Measurements from ENCODE around the gene HNRNPA1.
"Not testable (repeated sequence)": the region's sequence is repeated elsewhere in the genome, so short reads cannot be mapped to it uniquely, and the experiment has no call there.

Gene HNRNPA1

GRCh38 chr12:54300225-54300731, 19.8 kb downstream of the HNRNPA1 start:
- Histone ChIP-seq H3K27ac (ENCODE audit: low read depth, low read length) (no peak overlapping the region; the same call in 1 of the 2 replicates), H3K4me1 (ENCODE audit: control insufficient read depth, insufficient read depth, low read length) (peaks cover 43% of the 10 kb centered on the region), H3K9me3 (ENCODE audit: control insufficient read depth, insufficient read depth, low read depth, low read length) (no peaks in the 10 kb centered on the region), H3K36me3 (ENCODE audit: control insufficient read depth, insufficient read depth, low read length) (no peaks in the 10 kb centered on the region), H3K27me3 (ENCODE audit: control insufficient read depth, insufficient read depth, low read length) (no peaks in the 10 kb centered on the region), H3K9ac (ENCODE audit: low read length) (peak overlapping the region; percentile 10), H3K4me3 (ENCODE audit: low read depth, low read length) (peak overlapping the region; percentile 65)

GRCh38 chr12:54300732-54301427, 20.4 kb downstream of the HNRNPA1 start, which contains the start of gene NFE2:
Gene NFE2, minus strand, starts transcription at chr12:54301015. Its CDS starts 5,767 bp downstream, at chr12:54295248.
- Histone ChIP-seq H3K4me1 (ENCODE audit: control insufficient read depth, insufficient read depth, low read length) (peaks cover 43% of the 10 kb centered on the region), H3K36me3 (ENCODE audit: control insufficient read depth, insufficient read depth, low read length) (no peaks in the 10 kb centered on the region), H3K27me3 (ENCODE audit: control insufficient read depth, insufficient read depth, low read length) (no peaks in the 10 kb centered on the region), H3K27ac (ENCODE audit: low read depth, low read length) (peak within 1 kb of the TSS; percentile 70; the same call in 1 of the 2 replicates), H3K9me3 (ENCODE audit: control insufficient read depth, insufficient read depth, low read depth, low read length) (no peaks in the 10 kb centered on the region), H3K9ac (ENCODE audit: low read length) (peak within 1 kb of the TSS; percentile 93), H3K4me3 (ENCODE audit: low read depth, low read length) (peak within 1 kb of the TSS; percentile 65)

GRCh38 chr12:54301428-54302048, 21.0 kb downstream of the HNRNPA1 start:
- Histone ChIP-seq H3K4me1 (ENCODE audit: control insufficient read depth, insufficient read depth, low read length) (peaks cover 43% of the 10 kb centered on the region), H3K27ac (ENCODE audit: low read depth, low read length) (peak overlapping the region; percentile 70; the same call in 1 of the 2 replicates), H3K27me3 (ENCODE audit: control insufficient read depth, insufficient read depth, low read length) (no peaks in the 10 kb centered on the region), H3K36me3 (ENCODE audit: control insufficient read depth, insufficient read depth, low read length) (no peaks in the 10 kb centered on the region), H3K9ac (ENCODE audit: low read length) (peak overlapping the region; percentile 93), H3K9me3 (ENCODE audit: control insufficient read depth, insufficient read depth, low read depth, low read length) (no peaks in the 10 kb centered on the region), H3K4me3 (ENCODE audit: low read depth, low read length) (peak overlapping the region; percentile 65)

GRCh38 chr12:54303640-54304039, 23.1 kb downstream of the HNRNPA1 start:
- Histone ChIP-seq H3K4me1 (ENCODE audit: control insufficient read depth, insufficient read depth, low read length) (peaks cover 50% of the 10 kb centered on the region), H3K36me3 (ENCODE audit: control insufficient read depth, insufficient read depth, low read length) (no peaks in the 10 kb centered on the region), H3K9me3 (ENCODE audit: control insufficient read depth, insufficient read depth, low read depth, low read length) (no peaks in the 10 kb centered on the region), H3K4me3 (ENCODE audit: low read depth, low read length) (no peak overlapping the region), H3K9ac (ENCODE audit: low read length) (no peak overlapping the region), H3K27me3 (ENCODE audit: control insufficient read depth, insufficient read depth, low read length) (no peaks in the 10 kb centered on the region), H3K27ac (ENCODE audit: low read depth, low read length) (no peak overlapping the region)

- Histone ChIP-seq H3K9me3 (ENCODE audit: control insufficient read depth, insufficient read depth, low read depth, low read length) (no peaks in the 10 kb centered on the region), H3K4me1 (ENCODE audit: control insufficient read depth, insufficient read depth, low read length) (peaks cover 50% of the 10 kb centered on the region), H3K27me3 (ENCODE audit: control insufficient read depth, insufficient read depth, low read length) (no peaks in the 10 kb centered on the region), H3K4me3 (ENCODE audit: low read depth, low read length) (peak overlapping the region; percentile 27; the same call in 1 of the 2 replicates), H3K9ac (ENCODE audit: low read length) (no peak overlapping the region), H3K36me3 (ENCODE audit: control insufficient read depth, insufficient read depth, low read length) (no peaks in the 10 kb centered on the region), H3K27ac (ENCODE audit: low read depth, low read length) (no peak overlapping the region)
These were observed 23.8 kb downstream of the HNRNPA1 start for GRCh38 chr12:54304187-54304810.

- no peaks in the 10 kb centered on the region for H3K36me3 ChIP-seq (ENCODE audit: control insufficient read depth, insufficient read depth, low read length)
- no peak overlapping the region for H3K9ac ChIP-seq (ENCODE audit: low read length)
- peaks cover 27% of the 10 kb centered on the region for H3K4me1 ChIP-seq (ENCODE audit: control insufficient read depth, insufficient read depth, low read length)
- no peak overlapping the region for H3K4me3 ChIP-seq (ENCODE audit: low read depth, low read length)
- no peaks in the 10 kb centered on the region for H3K9me3 ChIP-seq (ENCODE audit: control insufficient read depth, insufficient read depth, low read depth, low read length)
- H3K27ac ChIP-seq (ENCODE audit: low read depth, low read length), result no peak overlapping the region
- no peaks in the 10 kb centered on the region for H3K27me3 ChIP-seq (ENCODE audit: control insufficient read depth, insufficient read depth, low read length)
These were observed 26.6 kb downstream of the HNRNPA1 start for GRCh38 chr12:54306925-54307741.

GRCh38 chr12:54311051-54311450, 30.5 kb downstream of the HNRNPA1 start:
- no peak overlapping the region for H3K27ac ChIP-seq (ENCODE audit: low read depth, low read length)
- H3K27me3 ChIP-seq (ENCODE audit: control insufficient read depth, insufficient read depth, low read length), result no peaks in the 10 kb centered on the region
- no peak overlapping the region for H3K4me3 ChIP-seq (ENCODE audit: low read depth, low read length)
- no peaks in the 10 kb centered on the region for H3K36me3 ChIP-seq (ENCODE audit: control insufficient read depth, insufficient read depth, low read length)
- no peak overlapping the region for H3K9ac ChIP-seq (ENCODE audit: low read length)
- H3K4me1 ChIP-seq (ENCODE audit: control insufficient read depth, insufficient read depth, low read length), result peaks cover 8% of the 10 kb centered on the region
- no peaks in the 10 kb centered on the region for H3K9me3 ChIP-seq (ENCODE audit: control insufficient read depth, insufficient read depth, low read depth, low read length)

- not testable (repeated sequence) for H3K9me3 ChIP-seq (ENCODE audit: control insufficient read depth, insufficient read depth, low read depth, low read length); H3K9ac ChIP-seq (ENCODE audit: low read length); H3K27ac ChIP-seq (ENCODE audit: low read depth, low read length)
These were observed 31.8 kb downstream of the HNRNPA1 start for GRCh38 chr12:54312309-54312708.

GRCh38 chr12:54321363-54321762, 40.8 kb downstream of the HNRNPA1 start:
- H3K27ac ChIP-seq (ENCODE audit: low read depth, low read length), result no peak overlapping the region
- no peak overlapping the region for H3K9ac ChIP-seq (ENCODE audit: low read length)
- no peaks in the 10 kb centered on the region for H3K9me3 ChIP-seq (ENCODE audit: control insufficient read depth, insufficient read depth, low read depth, low read length)
- no peak overlapping the region for H3K4me3 ChIP-seq (ENCODE audit: low read depth, low read length)
- H3K27me3 ChIP-seq (ENCODE audit: control insufficient read depth, insufficient read depth, low read length), result no peaks in the 10 kb centered on the region
- H3K36me3 ChIP-seq (ENCODE audit: control insufficient read depth, insufficient read depth, low read length), result no peaks in the 10 kb centered on the region
- H3K4me1 ChIP-seq (ENCODE audit: control insufficient read depth, insufficient read depth, low read length), result 0 out of 2 replicates have a peak, but pooled peaks cover 4% of the 10 kb centered on the region

More at GRCh38 chr12:54312309-54312708, 31.8 kb downstream of the HNRNPA1 start:
- H3K36me3 ChIP-seq (ENCODE audit: control insufficient read depth, insufficient read depth, low read length); H3K27me3 ChIP-seq (ENCODE audit: control insufficient read depth, insufficient read depth, low read length); H3K4me3 ChIP-seq (ENCODE audit: low read depth, low read length); H3K4me1 ChIP-seq (ENCODE audit: control insufficient read depth, insufficient read depth, low read length): not testable (repeated sequence)

- peak within 1 kb of the TSS; percentile 95 for H3K9ac ChIP-seq (ENCODE audit: low read length)
- no peaks in the 10 kb centered on the region for H3K9me3 ChIP-seq (ENCODE audit: control insufficient read depth, insufficient read depth, low read depth, low read length)
- H3K27ac ChIP-seq (ENCODE audit: low read depth, low read length), result peak within 1 kb of the TSS; percentile 89
- peaks cover 18% of the 10 kb centered on the region for H3K4me1 ChIP-seq (ENCODE audit: control insufficient read depth, insufficient read depth, low read length)
- H3K27me3 ChIP-seq (ENCODE audit: control insufficient read depth, insufficient read depth, low read length), result no peaks in the 10 kb centered on the region
- peak within 1 kb of the TSS; percentile 94 for H3K4me3 ChIP-seq (ENCODE audit: low read depth, low read length)
- no peaks in the 10 kb centered on the region for H3K36me3 ChIP-seq (ENCODE audit: control insufficient read depth, insufficient read depth, low read length)
These were observed 44.3 kb downstream of the HNRNPA1 start, which contains the start of gene COPZ1 for GRCh38 chr12:54324617-54325441. Gene COPZ1, plus strand, starts transcription at chr12:54325131. Its CDS starts 33 bp downstream, at chr12:54325164.
